Inflammatory macrophage treated with lipopolysaccharide for 1 hour (primary cell): Measurements from ENCODE around the gene SMPDL3A.

ENCODE experiments used
- DNase-seq, 2 donors: peaks; one replicate each; pipeline ENCODE4 v3.0.0-alpha.2; 2020 to 2022

SMPDL3A gene

GRCh38 chr6:122806291-122806690, 17.2 kb downstream of the SMPDL3A start:
- DNase-seq: no peak

- DNase-seq: no peak
Measured at GRCh38 chr6:122808121-122808885, 19.2 kb downstream of the SMPDL3A start.

- DNase-seq: no peak
Measured at GRCh38 chr6:122809001-122809400, 19.9 kb downstream of the SMPDL3A start.

- DNase-seq: no peak
Measured at GRCh38 chr6:122809691-122810090, 20.6 kb downstream of the SMPDL3A start.

GRCh38 chr6:122810189-122810588, 21.1 kb downstream of the SMPDL3A start:
- no peak for DNase-seq

- no peak for DNase-seq
Measured at GRCh38 chr6:122817358-122817757, 28.3 kb downstream of the SMPDL3A start.

GRCh38 chr6:122817766-122818165, 28.7 kb downstream of the SMPDL3A start:
- no peak for DNase-seq

GRCh38 chr6:122818866-122819265, 29.8 kb downstream of the SMPDL3A start:
- no peak for DNase-seq

GRCh38 chr6:122821095-122821494, 32.0 kb downstream of the SMPDL3A start:
- DNase-seq: no peak

GRCh38 chr6:122825163-122825562, 36.1 kb downstream of the SMPDL3A start:
- DNase-seq: no peak

- DNase-seq: no peak
Measured at GRCh38 chr6:122829456-122829855, 40.4 kb downstream of the SMPDL3A start.

- DNase-seq: no peak
Measured at GRCh38 chr6:122831511-122831910, 42.5 kb downstream of the SMPDL3A start.

GRCh38 chr6:122832459-122832858, 43.4 kb downstream of the SMPDL3A start:
- DNase-seq: no peak

GRCh38 chr6:122833021-122833491, 44.0 kb downstream of the SMPDL3A start:
- no peak for DNase-seq

GRCh38 chr6:122838060-122838780, 49.2 kb downstream of the SMPDL3A start:
- DNase-seq: peak in 1 of 2 donors; percentile 47

- peak; percentile 23 to 92 for DNase-seq
Measured at GRCh38 chr6:122839472-122839871, 50.4 kb downstream of the SMPDL3A start.

GRCh38 chr6:122839906-122840305, 50.8 kb downstream of the SMPDL3A start:
- DNase-seq: no peak

- DNase-seq: no peak
Measured at GRCh38 chr6:122845464-122845863, 56.4 kb downstream of the SMPDL3A start.

- no peak for DNase-seq
Measured at GRCh38 chr6:122845916-122846612, 57.0 kb downstream of the SMPDL3A start.

- DNase-seq: no peak
Measured at GRCh38 chr6:122853259-122853995, 64.4 kb downstream of the SMPDL3A start.
